ENCODE data around the gene NMRK2.
A peak's percentile ranks its signal among the peaks of the same experiment; 100 is the strongest.
"Not testable (repeated sequence)": the region's sequence is repeated elsewhere in the genome, so short reads cannot be mapped to it uniquely, and the experiment has no call there.

The NMRK2 gene

DNA sequence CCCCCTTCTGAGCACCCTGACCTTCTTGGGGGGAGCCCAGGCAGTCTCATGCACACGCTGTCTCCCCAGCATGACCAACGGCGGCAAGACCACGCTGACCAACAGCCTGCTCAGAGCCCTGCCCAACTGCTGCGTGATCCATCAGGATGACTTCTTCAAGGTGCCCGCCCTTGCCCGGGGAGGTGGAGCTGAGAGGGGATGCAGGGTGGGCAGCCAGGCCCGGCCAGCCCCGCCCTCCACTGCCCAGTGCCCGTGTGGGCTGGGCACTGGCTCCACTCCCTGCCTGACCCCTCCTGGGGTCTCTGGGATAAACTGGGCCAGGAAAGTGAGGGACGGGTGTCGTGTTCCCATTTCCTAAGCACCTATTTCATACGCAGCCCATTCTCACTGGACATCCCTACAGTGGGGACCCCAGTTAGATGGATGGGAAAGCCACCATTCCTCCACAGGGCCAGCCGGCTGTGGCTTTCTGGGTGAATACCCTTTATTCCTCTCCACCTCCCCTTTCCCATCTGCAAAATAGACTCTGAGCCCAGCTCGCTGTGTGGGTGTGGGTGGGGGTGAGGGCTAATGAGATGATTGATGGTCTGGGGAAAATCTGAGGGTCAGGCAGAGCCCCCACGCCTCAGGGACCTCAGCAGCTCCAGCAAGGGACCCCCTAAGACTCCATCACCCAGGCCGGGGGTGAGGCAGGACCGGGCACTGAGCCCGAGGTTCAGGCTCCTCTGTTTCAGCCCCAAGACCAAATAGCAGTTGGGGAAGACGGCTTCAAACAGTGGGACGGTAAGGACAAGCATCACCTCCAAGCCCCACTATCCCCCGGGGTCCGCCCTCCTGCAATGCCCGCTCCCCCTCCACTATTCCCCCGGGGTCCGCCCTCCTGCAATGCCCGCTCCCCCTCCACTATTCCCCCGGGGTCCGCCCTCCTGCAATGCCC, 3.9 kb downstream of the NMRK2 start:
- DNase-seq = peak in 1 of 2 experiments; percentile 8

DNA sequence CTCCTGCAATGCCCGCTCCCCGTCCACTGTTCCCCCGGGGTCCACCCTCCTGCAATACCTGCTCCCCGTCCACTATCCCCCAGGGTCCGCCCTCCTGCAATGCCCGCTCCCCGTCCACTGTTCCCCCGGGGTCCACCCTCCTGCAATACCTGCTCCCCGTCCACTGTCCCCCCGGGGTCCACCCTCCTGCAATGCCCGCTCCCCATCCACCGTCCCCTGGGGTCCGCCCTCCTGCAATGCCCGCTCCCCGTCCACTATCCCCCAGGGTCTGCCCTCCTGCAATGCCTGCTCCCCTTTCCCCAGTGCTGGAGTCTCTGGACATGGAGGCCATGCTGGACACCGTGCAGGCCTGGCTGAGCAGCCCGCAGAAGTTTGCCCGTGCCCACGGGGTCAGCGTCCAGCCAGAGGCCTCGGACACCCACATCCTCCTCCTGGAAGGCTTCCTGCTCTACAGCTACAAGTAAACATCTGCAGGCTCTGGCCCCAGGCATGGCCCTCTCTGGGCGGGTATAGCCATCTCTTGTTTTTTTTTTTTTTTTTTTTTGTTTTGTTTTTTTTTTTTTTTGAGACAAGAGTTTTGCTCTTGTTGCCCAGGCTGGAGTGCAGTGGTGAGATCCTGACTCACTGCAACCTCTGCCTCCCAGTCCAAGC, 5.6 kb downstream of the NMRK2 start:
- not testable (repeated sequence) for DNase-seq

DNA sequence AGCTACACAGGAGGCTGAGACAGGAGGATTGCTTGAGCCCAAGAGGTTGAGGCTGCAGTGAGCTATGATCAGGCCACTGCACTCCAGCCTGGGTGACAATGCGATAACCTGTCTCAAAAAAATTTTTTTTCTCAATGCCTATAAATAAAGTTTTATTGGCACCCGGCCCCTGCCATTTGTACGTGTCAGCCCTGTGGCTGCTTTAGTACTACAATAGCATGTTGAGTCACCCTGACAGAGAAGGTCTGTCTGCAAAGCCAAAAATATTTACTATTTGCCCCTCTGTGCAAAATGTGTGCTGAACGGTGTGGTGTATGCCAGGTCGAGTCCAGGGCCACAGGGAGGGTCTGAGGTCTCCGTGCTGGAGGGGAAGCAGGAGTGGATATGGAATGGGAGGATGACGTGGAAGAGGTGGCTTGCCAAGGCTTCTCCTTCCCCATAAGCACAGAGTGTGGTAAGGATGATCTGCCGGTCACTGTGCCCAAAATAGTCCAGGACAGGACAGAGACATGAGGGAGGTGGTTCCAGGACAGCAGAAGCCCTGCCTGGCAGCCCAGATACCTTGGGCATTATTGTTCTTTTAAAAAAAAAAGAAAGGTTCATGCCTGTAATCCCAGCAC, 10.0 kb downstream of the NMRK2 start:
- DNase-seq = no peak

DNA sequence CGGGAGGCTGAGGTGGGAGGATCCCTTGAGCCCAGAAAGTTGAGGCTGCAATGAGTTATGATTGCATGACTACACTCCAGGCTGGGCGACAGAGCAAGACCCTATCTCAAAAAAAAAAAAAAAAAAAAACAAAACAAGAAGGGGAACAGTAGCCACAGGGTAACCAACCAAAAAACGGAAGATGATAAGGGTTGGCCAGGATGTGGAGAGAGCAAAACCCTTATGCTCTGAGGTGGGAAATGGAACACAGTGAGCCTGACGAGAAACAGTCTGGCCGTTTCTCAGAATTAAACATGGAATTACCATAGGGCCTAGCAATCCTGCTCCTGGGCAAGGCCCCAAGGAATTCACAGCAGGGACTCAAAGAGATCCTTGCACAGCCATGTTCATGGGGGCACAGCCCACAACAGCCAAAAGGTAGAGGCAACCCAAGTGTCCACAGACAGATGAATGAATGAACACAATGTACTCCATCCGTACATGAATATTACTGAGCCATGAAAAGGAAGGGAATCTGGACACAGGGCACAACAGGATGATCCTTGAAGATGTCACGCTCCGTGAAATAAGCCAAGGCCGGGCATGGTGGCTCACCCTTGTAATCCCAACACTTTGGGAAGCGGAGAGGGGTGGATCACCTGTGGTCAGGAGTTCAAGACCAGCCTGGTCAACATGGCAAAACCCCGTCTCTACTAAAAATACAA, 11.3 kb downstream of the NMRK2 start:
- DNase-seq = no peak

DNA sequence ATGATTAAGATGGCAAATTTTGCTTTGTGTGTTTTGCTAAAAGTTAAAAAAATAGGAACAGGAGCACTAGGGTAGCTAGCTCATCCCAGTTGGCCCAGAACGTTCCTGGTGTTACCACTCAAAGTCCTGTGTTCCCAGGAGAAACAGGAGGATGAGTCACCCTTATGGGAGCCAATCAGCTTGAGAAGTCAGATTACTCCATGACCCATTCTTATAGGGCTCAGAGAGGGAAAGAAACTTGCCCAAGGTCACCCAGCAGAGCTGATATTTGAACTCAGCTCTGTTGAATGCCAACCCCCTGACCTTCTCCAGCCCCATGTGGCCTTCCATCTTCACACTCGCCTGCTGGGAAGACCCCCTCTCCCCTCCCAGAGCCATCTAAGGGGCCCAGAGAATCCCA, 13.0 kb downstream of the NMRK2 start:
- no peak for DNase-seq

DNA sequence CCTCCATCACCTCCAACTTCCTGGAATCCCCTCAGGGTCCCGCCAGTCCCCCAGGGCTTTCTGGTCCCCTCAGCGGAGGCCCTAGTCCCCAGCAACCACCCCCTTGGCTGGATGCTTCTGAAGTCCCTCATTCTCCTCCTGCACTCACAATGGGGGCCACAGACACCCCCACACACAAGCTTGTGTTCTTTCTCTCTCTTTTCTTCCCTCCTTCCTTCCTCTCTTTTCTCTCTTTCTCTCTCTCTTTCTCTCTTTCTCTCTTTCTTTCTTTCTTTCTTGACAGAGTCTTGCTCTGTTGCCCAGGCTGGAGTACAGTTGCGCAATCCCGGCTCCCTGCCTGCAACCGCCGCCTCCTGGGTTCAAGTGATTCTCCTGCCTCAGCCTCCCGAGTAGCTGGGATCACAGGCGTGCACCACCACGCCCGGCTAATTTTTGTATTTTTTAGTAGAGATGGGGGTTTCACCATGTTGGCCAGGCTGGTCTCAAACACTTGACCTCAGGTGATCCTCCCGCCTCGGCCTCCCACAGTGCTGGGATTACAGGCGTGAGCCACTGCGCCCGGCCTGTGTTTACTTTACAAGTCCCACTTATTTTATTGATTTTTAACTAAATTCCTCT, 14.6 kb downstream of the NMRK2 start:
- not testable (repeated sequence) for DNase-seq

DNA sequence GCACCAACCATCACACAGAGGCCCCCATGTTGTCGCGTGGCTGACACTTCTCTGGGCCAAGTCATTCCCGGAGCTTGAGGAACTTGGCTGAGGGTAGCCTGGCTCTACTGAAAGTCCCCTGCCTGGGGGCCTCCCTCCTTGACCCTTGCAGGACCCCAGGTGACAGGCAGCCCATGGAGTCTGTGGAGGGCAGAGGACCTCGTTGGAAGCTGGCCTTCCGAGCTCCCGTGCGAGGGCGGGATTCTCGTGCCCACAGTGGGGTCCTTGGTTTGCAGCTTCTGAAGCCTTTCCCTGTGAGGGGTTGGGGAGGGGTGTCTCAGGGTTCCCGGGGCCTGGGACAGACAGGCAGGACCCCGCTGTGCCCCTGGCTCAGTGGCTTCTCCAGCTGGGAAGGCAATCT, 16.4 kb downstream of the NMRK2 start:
- DNase-seq = no peak

DNA sequence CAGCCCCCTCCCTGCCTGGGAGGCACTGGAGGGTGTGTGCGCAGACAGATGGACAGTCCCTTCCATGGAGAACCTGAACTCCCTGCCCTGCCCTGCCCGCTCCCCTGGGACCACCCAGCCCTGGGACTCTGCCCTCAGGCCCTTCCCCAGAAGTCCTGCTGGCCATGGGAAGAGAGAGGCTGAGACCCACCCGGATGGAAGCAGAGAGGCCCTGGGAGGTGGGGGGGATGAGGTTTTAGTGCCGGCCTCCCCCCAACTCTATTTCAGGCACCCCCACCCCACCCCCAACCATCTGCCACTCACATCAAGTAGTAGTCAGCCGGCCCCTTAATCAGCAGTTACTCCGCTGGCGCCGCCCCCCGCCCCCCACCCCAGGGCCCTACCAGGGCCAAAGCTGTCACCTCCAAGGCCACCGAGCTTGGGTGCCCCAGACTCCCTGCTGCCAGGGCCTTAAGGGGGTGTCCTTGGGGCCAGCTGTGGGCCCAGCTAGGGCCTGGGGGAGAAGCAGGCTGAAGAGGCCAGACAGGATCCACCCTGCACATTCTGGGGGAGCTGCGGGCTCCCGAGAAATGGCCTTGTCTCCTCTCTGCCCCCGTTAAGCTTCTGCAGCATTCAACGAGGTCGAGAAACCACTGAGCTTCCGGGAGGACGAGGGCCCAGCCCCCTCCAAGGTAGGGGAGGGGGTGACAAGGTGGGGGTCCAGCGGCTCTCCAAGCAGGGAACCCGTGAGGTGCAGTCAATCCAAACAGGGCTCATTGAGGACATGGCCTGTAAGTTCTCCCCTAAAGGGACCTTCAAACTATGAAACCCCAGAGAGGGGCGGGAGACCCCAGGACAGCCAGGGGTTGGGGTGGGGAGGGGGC, 17.4 kb downstream of the NMRK2 start:
- DNase-seq = no peak

DNA sequence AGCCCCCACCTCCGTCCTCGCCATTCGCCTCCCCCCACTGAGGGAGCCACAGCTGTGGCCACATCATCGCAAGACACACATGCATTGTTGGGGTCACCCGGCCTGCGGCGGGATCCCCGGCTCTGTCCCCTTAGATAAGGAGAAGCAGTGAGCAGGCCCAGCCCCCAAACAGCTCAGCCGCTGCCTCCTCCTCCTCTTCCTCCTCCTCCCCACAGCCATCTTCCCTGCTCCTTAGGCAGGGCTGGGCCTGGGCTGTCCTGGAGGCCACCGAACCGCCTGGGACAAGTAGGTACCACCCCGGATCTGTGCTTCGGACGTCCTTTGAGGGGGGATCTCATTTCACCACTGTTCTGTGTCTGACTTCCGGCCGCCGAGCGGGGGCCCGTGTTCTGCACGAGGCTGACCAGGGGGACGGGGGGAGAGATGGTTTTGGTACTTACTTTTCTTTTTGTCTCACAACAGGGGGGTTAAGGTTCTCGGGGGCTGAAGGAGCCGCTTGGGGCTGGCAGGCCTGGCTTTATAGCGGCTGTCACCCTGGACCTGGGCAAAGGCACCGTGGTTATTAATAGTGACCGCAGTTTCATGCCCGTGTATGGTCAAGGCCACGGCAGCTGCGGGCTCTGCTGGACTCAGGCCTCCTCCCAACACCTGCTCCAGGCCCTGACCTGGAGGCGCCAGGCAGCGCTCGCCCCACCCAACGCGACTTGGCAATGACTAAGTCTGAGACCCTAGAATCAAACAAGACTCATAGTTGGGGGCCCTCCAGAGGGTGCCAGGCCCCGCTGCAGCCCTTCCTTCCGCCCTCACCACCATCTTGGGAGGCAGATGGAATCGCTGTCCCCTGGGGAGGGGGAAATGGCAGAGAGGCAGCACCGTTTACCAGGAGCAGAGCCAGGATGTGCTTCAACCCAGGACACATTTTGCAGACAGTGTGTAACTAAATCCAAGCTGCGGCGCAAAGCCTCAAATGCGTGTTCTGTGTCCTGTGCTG, 18.3 kb downstream of the NMRK2 start:
- no peak for DNase-seq

DNA sequence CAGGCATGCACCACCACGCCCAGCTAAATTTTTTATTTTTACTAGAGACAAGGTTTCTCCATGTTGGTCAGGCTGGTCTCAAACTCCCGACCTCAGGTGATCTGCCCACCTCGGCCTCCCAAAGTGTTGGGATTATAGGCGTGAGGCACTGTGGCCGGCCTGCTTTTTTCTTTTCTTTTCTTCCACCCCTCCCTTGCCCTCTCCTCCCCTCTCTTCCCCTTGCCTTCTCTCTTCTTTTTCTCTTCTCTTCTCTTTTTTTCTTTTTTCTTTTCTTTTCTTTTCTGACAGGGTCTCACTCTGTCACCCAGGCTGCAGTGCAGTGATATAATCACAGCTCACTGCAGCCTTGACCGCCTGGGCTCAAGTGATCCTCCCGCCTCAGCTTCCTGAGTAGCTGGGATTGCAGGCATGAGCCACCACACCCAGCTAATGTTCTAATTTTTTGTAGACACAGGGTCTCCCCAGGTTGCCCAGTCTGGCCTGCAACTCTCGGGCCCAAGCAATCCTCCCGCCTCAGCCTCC, 19.9 kb downstream of the NMRK2 start:
- not testable (repeated sequence) for DNase-seq

DNA sequence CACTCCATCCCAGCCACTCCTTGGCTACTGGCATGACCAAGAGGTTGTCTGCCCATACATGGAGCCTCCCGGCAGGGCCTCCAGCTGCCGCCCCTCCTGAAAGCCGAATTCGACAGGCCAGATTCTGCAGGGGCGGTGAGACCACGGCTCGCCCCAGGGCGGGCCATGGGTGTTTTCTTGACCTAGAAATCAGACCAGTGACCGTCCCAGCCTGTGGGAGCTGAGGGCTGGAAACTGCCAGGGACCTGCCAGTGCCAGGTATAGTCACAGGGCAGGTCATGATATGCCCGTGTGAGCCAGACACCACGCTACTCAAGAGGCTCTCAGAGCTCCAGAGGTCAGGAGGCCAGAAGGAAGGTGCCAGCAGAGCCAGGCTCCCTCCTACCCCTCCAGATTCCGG, 21.2 kb downstream of the NMRK2 start:
- no peak for DNase-seq

DNA sequence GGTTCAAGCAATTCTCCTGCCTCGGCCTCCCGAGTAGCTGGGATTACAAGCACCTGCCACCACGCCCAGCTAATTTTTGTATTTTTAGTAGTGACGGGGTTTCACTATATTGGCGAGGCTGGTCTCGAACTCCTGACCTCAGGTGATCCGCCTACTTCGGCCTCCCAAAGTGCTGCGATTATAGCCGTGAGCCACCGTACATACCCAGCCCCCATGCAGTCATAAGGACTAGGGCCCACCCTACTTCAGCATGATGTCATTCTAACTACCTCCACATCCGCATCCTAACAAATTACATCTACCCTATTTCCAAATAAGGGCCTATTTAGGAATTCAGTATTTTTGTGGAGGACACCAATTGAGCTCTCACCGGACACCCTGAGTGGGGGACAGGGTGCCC, 22.4 kb downstream of the NMRK2 start:
- not testable (repeated sequence) for DNase-seq

DNA sequence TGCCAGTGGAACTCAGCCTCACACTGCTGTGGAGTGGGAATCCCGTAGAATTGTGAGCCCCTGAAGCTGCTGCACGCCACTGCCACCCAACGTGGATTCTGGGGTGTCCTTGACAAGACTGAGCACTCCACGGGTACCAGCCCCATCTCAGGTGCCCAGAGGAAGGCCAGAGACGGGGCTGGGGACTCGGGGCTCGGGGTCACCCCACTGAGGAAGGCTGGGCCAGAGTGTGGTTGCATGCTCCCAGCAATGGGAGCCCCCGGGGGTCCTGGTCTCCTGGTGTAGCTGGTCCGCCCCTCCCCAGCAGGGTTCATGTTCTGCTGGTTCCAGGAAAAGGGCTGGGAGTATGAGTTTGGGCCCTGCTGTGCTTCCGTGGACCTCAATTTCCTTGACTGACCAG, 22.8 kb downstream of the NMRK2 start:
- DNase-seq = no peak

DNA sequence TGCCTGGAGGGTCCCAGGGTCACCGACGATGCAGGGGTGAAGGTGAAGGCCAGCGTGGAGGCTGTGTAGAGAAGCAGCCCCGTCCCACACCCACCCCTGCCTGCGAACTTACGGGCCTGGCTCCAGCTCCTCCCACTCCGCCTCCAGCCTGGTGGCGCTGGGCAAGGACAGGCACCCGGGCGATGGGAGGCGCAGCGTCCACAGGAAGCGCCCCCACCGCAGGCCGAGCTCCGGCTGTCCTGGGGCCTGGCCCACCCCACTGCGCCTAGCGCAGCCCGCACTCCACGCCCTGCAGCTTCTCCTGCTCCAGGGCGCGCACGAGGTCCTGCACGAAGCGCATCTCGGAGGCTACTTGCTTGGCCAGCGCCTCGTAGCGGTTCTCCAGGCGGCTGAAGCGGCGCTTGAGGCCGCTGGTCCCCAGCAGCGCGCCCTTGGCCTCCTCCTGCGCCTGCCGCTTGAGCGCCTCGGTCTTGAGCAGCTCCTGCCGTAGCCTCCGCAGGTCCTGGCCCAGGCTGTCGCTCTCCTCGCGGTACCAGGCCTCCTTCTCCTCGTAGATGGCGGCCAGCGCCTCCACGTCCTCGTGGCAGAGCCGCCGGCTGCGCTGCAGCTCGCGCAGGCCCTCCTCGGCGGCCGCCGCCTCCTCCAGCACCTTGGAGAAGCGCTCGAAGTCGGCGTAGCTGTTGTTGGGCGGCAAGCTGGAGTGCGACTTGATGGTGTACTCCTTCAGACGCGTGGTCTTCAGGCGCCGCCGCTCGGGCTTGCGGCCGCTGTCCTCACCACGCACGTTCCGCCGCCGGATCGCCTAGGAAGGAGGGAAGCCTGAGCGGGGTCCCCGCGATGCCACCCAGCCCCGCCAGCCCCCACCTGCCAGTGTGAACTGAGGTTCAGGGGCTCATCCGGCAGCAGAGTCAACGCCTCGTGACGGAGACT, 26.2 kb downstream of the NMRK2 start:
- no peak for DNase-seq

DNA sequence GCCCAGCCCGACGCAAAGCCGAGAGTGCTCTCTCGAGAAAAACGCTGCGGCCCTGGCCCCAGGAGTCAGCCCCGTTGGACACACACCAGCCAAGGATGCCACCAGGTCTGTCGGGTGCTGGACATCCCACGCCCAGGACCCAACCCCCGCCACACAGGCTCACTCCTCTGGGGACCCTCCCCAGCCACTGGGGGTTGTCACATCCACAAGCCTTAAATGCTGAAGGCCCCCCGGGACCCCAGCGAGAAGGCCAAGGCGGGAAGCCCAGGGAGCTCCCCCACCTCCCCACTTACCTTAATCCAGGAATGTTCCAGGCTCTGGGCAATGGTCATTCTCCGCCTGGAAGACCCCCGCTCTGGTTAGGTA, 26.9 kb downstream of the NMRK2 start:
- no peak for DNase-seq

DNA sequence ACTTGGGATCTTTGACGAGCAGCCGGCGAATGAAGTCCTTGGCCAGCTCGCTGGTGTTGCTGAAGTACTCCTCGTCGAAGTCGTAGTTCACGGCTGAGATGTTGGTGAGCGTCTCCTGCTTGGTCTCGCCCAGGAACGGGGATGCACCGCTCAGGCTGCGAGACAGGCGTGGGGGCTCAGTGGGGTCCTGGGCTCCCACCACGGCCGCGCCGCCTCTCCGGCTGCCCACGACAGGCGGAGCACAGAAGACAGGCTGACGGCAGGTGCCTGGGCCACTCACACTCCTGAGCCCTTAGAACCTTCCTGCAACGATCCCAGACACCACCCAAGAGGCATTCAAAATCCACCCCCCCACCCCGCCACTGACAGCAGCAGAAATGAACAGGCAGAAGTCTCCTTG, 28.1 kb downstream of the NMRK2 start:
- no peak for DNase-seq

DNA sequence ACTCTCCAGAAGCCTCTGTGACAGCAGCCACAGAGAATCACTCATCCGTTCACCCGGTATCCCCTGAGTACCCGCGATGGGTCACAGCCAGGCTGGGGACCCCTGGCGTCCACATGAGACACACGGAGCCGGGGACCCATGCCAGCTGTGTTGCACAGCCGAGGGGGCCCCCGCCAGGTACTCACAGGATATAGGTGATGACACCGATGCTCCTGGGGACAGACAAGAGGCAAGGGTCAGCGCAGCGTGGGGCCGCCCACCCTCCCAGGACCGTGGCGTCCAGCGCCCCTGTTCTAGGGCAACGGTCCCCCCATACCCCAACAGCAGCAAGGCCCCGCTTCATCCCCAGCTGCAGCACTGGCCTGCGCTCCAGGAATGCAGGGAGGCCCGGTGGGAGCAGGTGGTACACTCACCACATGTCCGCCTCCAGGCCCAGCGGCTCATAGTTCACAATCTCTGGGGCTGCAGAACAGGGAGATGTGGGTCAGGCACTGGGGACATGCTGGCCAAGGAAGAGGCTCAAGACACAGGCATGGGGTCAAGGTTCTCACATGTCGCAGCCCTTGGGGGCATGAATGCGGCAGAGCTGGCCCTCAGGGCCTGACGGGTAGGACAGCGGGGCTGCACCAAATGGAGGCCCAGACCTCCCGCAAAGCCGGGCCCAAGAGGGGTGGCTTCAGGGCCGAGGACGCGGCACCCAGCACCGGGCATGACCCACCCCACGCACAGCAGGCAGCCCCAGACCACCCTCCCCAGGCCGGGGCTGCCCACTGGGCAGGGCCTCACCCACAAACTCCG, 30.8 kb downstream of the NMRK2 start:
- DNase-seq = no peak

Measured in NCI-H526 (cell line).